Glutamatergic neuron (in vitro differentiated cells): ENCODE measurements around the gene MMP20. TPM values are rescaled to one million over a fixed set of nuclear protein-coding genes. Genes with fewer than 3 reads are reported as not detected.

Source experiments
- DNase-seq: peaks from one replicate; pipeline ENCODE4 v3.0.0; 2022
- H3K27ac Mint-ChIP-seq: one replicate; pipeline ENCODE4 v1.8.0; 2020; ENCODE audit warnings: mild to moderate bottlenecking, mixed read lengths, inconsistent platforms; ENCODE audit not compliant: unreplicated experiment
- H3K27me3 Mint-ChIP-seq: one replicate; pipeline ENCODE4 v1.8.0; 2020; ENCODE audit warnings: mild to moderate bottlenecking, moderate library complexity, mixed read lengths, inconsistent platforms; ENCODE audit not compliant: unreplicated experiment
- H3K36me3 Mint-ChIP-seq: one replicate; pipeline ENCODE4 v1.8.0; 2020; ENCODE audit warnings: mild to moderate bottlenecking, mixed read lengths, inconsistent platforms; ENCODE audit not compliant: unreplicated experiment
- H3K4me1 Mint-ChIP-seq: one replicate; pipeline ENCODE4 v1.8.0; 2020; ENCODE audit warnings: mild to moderate bottlenecking, low read depth, mixed read lengths, inconsistent platforms; ENCODE audit not compliant: unreplicated experiment
- H3K4me3 Mint-ChIP-seq: one replicate; pipeline ENCODE4 v1.8.0; 2020; ENCODE audit warnings: mild to moderate bottlenecking, mixed read lengths, inconsistent platforms; ENCODE audit not compliant: unreplicated experiment
- H3K9me3 Mint-ChIP-seq: one replicate; pipeline ENCODE4 v1.8.0; 2020; ENCODE audit warnings: mild to moderate bottlenecking, moderate library complexity, mixed read lengths, inconsistent platforms; ENCODE audit not compliant: unreplicated experiment
- total RNA-seq: library from RNA; stranded (reverse); fragmentation: NEBNext Ultra II Directional; extraction: Animal tissue kit (Norgen Biotek cat#: 25700); gene quantifications from one replicate; pipeline ENCODE4 v1.2.1, GENCODE V29; 2021; ENCODE audit not compliant: unreplicated experiment
- TF ChIP-seq, protein P1 (sequence below): fragments of 200-600 bp; sonication (generic); IDR thresholded peaks from one replicate; pipeline ENCODE4 v1.5.0; 2021; ENCODE audit not compliant: partially characterized antibody, unreplicated experiment

MMP20 gene
- total RNA-seq, 1 donor from 2014 or later = not detected

DNA sequence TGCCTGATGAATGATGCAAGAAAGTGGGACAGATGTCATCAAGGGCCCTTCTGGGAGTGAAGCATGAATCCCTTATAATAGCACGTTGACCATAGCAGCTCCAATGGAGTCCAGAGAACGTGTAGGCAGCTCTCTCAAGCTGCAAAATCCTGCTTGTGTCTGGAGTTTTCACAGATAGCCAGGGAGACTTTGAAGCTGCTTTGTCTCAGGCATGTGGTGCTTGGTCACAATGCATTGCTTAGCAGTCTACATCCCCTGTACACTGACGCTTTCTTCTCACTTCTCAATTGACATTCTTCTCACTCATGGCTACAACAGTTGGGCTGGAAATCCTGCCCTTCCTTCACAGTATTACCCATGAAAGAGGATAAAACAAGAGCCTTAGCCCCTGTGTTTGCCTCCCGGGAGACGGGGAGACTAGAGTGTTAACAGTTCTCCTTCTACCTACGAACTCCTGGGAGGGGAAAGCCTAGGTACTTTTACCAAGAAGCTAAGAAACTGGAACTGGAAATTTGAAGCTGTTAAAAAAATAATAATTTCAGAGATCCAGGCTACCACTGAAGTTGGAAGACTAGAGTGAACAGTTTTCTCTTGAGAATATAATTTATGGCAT lies 73.9 kb downstream of the MMP20 start:
- Mint-ChIP-seq H3K4me3 (no peak overlapping the region), H3K4me1 (peaks cover 8% of the 10 kb centered on the region), H3K36me3 (no peaks in the 10 kb centered on the region), H3K27ac (peak overlapping the region; percentile 13), H3K9me3 (peaks cover 2% of the 10 kb centered on the region), H3K27me3 (peaks cover 1% of the 10 kb centered on the region)
- DNase-seq = no peak
- TF ChIP-seq, protein P1, sequence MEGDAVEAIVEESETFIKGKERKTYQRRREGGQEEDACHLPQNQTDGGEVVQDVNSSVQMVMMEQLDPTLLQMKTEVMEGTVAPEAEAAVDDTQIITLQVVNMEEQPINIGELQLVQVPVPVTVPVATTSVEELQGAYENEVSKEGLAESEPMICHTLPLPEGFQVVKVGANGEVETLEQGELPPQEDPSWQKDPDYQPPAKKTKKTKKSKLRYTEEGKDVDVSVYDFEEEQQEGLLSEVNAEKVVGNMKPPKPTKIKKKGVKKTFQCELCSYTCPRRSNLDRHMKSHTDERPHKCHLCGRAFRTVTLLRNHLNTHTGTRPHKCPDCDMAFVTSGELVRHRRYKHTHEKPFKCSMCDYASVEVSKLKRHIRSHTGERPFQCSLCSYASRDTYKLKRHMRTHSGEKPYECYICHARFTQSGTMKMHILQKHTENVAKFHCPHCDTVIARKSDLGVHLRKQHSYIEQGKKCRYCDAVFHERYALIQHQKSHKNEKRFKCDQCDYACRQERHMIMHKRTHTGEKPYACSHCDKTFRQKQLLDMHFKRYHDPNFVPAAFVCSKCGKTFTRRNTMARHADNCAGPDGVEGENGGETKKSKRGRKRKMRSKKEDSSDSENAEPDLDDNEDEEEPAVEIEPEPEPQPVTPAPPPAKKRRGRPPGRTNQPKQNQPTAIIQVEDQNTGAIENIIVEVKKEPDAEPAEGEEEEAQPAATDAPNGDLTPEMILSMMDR = no peak

DNA sequence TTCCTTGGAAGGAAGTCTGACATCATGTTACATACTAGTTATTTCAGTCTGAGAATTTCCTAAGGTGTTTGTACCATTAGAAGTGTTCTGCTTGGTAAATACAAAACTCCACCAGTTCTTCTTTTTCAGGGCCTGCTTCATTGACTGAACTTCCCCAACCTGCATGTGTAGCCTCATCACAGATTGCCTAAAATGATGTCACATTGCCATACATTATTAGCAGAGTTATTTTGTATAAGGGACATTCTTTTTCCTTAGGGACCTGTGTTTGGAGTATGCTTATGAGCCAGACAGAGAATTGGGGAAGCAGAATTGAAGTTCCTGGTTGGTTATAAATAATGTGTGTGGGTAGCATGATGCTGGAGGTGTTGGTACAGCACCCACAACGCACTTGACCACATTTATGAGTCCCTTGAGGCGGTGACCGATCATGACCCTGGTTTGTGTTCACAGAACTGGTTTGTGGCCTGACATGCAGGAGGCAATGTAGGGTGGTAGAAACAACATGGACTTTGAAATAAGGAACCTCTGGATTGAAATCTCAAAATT lies 78.1 kb downstream of the MMP20 start:
- peaks cover under 1% of the 10 kb centered on the region for H3K9me3 Mint-ChIP-seq
- H3K4me1 Mint-ChIP-seq = peaks cover 1% of the 10 kb centered on the region
- no peak overlapping the region for H3K27ac Mint-ChIP-seq
- no peak overlapping the region for H3K4me3 Mint-ChIP-seq
- H3K36me3 Mint-ChIP-seq = no peaks in the 10 kb centered on the region
- H3K27me3 Mint-ChIP-seq = peaks cover 1% of the 10 kb centered on the region
- TF ChIP-seq, protein P1 = no peak
- DNase-seq = no peak

DNA sequence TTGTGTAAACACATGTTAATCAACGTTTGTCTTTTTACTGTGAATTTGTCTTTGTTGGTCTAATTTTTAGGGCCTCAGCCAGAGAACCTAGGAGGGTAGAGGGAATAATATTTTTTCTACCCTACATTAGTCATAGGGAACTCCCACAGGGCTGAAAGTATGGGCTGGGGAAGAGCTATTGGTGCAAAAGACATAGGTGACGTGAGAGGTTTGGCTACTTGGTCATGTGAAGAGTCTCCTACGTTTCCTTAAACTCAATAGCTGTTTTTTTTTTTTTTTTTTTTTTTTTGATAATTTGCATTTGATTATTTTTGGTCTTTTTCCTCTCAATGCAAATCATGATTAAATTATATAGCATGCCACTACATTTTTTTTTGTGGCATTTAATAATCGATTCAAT lies 78.7 kb downstream of the MMP20 start:
- no peak overlapping the region for H3K27ac Mint-ChIP-seq
- TF ChIP-seq, protein P1 = no peak
- no peaks in the 10 kb centered on the region for H3K36me3 Mint-ChIP-seq
- no peaks in the 10 kb centered on the region for H3K27me3 Mint-ChIP-seq
- no peak overlapping the region for H3K4me3 Mint-ChIP-seq
- H3K9me3 Mint-ChIP-seq = no peaks in the 10 kb centered on the region
- DNase-seq = no peak
- no peaks in the 10 kb centered on the region for H3K4me1 Mint-ChIP-seq

DNA sequence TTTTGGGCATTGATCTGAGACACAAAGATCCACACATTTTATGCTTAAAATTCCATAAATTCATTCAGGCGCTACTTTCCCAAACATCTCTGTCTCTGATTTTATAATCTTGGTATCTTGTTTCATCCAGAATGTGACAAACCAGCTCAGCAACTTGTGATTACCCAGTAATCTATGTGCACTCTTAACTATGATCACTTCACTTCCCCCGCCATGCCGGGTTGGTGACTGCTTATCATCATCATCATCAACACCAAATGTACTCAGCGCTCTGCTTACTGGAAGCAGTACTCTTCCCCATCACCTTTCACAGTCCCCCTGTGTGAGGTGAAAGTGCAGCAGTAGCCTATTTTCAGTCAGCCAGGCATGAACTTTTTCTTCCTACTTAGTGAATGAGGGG lies 79.4 kb downstream of the MMP20 start:
- DNase-seq = no peak
- no peaks in the 10 kb centered on the region for H3K9me3 Mint-ChIP-seq
- no peaks in the 10 kb centered on the region for H3K36me3 Mint-ChIP-seq
- no peak overlapping the region for H3K4me3 Mint-ChIP-seq
- TF ChIP-seq, protein P1 = no peak
- H3K27ac Mint-ChIP-seq = no peak overlapping the region
- H3K27me3 Mint-ChIP-seq = no peaks in the 10 kb centered on the region
- H3K4me1 Mint-ChIP-seq = no peaks in the 10 kb centered on the region

DNA sequence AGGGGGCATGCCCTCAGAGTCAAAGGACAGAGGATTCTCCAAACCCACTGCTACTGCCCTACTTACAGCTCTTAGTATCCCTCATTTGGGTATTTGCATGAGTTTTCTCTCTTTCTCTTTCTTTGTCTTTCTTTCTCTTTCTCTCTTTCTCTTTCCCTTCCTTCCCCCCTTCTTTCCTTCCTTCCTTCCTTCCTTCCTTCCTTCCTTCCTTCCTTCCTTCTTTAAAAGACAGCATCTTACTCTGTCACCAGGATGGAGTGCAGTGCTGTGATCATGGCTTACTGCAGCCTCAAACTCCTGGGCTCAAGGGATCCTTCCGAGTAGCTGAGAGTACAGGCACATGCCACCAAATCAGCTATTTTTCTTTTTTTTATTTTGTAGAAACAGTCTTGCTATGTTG lies 80.5 kb downstream of the MMP20 start:
- DNase-seq = no peak
- H3K36me3 Mint-ChIP-seq = no peaks in the 10 kb centered on the region
- H3K27ac Mint-ChIP-seq = no peak overlapping the region
- H3K27me3 Mint-ChIP-seq = no peaks in the 10 kb centered on the region
- TF ChIP-seq, protein P1 = no peak
- no peaks in the 10 kb centered on the region for H3K9me3 Mint-ChIP-seq
- H3K4me1 Mint-ChIP-seq = no peaks in the 10 kb centered on the region
- H3K4me3 Mint-ChIP-seq = no peak overlapping the region
